PC-9 (cell line): ENCODE measurements around the gene RASSF9. TPM values are rescaled to one million over a fixed set of nuclear protein-coding genes. Genes with fewer than 3 reads are reported as not detected.

Experiments used
- BruUV-seq: library from RNA; stranded (reverse); fragments of 400-500 nt; replicated peaks from 2 replicates; lab custom pipeline; 2021; lab: Mats Ljungman, UMichigan
- CTCF ChIA-PET: fragments of 300-600 bp; sonication (Branson Sonifier 250); formaldehyde crosslinking; loops from one replicate; lab custom pipeline; 2022; ENCODE audit warnings: antibody characterized with exemption; lab: Charles Lee
- POLR2A ChIA-PET: fragments of 300-600 bp; sonication (Branson Sonifier 250); formaldehyde crosslinking; loops from one replicate; lab custom pipeline; 2022; ENCODE audit warnings: antibody characterized with exemption; ENCODE audit not compliant: unreplicated experiment; lab: Charles Lee
- DNase-seq, 2 experiments: peaks; one replicate each; pipeline versions ENCODE4 v3.0.0 to v3.0.0-alpha.2; 2015 to 2022; ENCODE audit warnings: mixed read lengths in 1 of 2
- H2AFZ ChIP-seq: fragments of 200-600 bp; sonication (generic); 2 replicates; pipeline ENCODE4 v1.8.1; 2017; ENCODE audit warnings: antibody characterized with exemption
- H3F3A ChIP-seq: fragments of 200-600 bp; sonication (generic); 2 replicates; pipeline ENCODE4 v1.8.1; 2017; ENCODE audit warnings: antibody characterized with exemption, mild to moderate bottlenecking, low read depth; ENCODE audit not compliant: insufficient read depth
- H3K27ac ChIP-seq: fragments of 200-600 bp; sonication (generic); 2 replicates; pipeline ENCODE4 v1.6.1; 2016; ENCODE audit warnings: mixed run types
- H3K27me3 ChIP-seq: fragments of 200-600 bp; sonication (generic); 2 replicates; pipeline ENCODE4 v1.6.1; 2016; ENCODE audit warnings: low read depth, mixed run types; ENCODE audit not compliant: insufficient read depth
- H3K36me3 ChIP-seq: fragments of 200-600 bp; sonication (generic); 2 replicates; pipeline ENCODE4 v1.6.1; 2016; ENCODE audit warnings: low read depth, mixed run types
- H3K4me1 ChIP-seq: fragments of 200-600 bp; sonication (generic); replicated peaks from 2 replicates; pipeline ENCODE4 v1.6.1; 2016; ENCODE audit warnings: mixed run types; ENCODE audit not compliant: insufficient read depth
- H3K4me2 ChIP-seq: fragments of 200-600 bp; sonication (generic); 2 replicates; pipeline ENCODE4 v1.6.1; 2017; ENCODE audit warnings: mixed run types
- H3K4me3 ChIP-seq: fragments of 200-600 bp; sonication (generic); 2 replicates; pipeline ENCODE4 v1.6.1; 2016; ENCODE audit warnings: mixed run types
- H3K79me2 ChIP-seq: fragments of 200-600 bp; sonication (generic); 2 replicates; pipeline ENCODE4 v1.6.1; 2017; ENCODE audit warnings: low read depth, mixed run types
- H3K9me2 ChIP-seq: fragments of 200-600 bp; sonication (generic); 2 replicates; pipeline ENCODE4 v1.8.1; 2017; ENCODE audit warnings: mild to moderate bottlenecking; ENCODE audit not compliant: insufficient read depth
- H3K9me3 ChIP-seq: fragments of 200-600 bp; sonication (generic); 2 replicates; pipeline ENCODE4 v1.8.1; 2016; ENCODE audit warnings: low read depth; ENCODE audit not compliant: insufficient read depth
- H4K20me1 ChIP-seq: fragments of 200-600 bp; sonication (generic); 2 replicates; pipeline ENCODE4 v1.8.1; 2017; ENCODE audit not compliant: insufficient read depth
- EZH2 ChIP-seq: fragments of 200-600 bp; sonication (generic); IDR thresholded peaks from 2 replicates; pipeline ENCODE4 v1.8.0; 2017; ENCODE audit warnings: antibody characterized with exemption, low read depth
- intact Hi-C: fragments of 100-400 bp; cut with micrococcal nuclease; formaldehyde crosslinking; loops from one replicate; pipeline ENCODE4 v1.10.0; 2022; ENCODE audit not compliant: unreplicated experiment
- total RNA-seq: library from RNA; stranded (reverse); gene quantifications from 2 replicates; pipeline ENCODE4 v1.2.3, GENCODE V29; 2021
- TF ChIP-seq, protein P1 (sequence below): fragments of 200-600 bp; sonication (generic); conservative IDR thresholded peaks from 2 replicates; pipeline ENCODE4 v1.6.1; 2017; ENCODE audit warnings: mixed run types, antibody characterized with exemption, mild to moderate bottlenecking, moderate library complexity

Gene RASSF9
- total RNA-seq, 1 experiment from 2014 or later: 0.46 TPM

DNA sequence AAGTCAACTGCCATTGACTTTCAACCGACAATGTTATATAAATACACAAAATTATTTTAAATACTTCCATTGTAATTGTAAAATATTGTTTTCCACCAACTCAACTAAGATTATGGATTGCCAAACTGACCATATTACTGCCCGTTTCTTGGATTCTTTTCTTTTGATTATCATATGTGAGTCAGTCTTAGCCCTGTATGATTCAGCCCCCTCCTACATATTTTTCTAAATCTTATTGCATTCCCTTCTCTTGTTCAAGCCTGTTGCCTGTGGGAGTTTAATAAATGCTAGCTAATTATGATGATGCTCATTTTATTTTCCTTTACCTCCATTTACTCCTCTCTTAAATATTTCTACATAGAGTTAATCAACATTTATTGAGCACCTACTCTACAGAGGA, 6.8 kb downstream of the RASSF9 start:
- Histone ChIP-seq H3F3A (no peaks in the 10 kb centered on the region), H4K20me1 (no peaks in the 10 kb centered on the region), H3K36me3 (no peaks in the 10 kb centered on the region), H3K27me3 (no peaks in the 10 kb centered on the region), H3K9me2 (no peaks in the 10 kb centered on the region), H3K4me1 (no peaks in the 10 kb centered on the region), H3K27ac (no peak overlapping the region), H3K4me2 (no peak overlapping the region), H3K9me3 (no peaks in the 10 kb centered on the region; the same call in 1 of the 2 replicates), H2AFZ (no peak overlapping the region), H3K79me2 (no peaks in the 10 kb centered on the region), H3K4me3 (no peak overlapping the region)
- intact Hi-C loops: no loop called here
- no peak for DNase-seq
- BruUV-seq: no TSS peak
- TF ChIP-seq, protein P1, sequence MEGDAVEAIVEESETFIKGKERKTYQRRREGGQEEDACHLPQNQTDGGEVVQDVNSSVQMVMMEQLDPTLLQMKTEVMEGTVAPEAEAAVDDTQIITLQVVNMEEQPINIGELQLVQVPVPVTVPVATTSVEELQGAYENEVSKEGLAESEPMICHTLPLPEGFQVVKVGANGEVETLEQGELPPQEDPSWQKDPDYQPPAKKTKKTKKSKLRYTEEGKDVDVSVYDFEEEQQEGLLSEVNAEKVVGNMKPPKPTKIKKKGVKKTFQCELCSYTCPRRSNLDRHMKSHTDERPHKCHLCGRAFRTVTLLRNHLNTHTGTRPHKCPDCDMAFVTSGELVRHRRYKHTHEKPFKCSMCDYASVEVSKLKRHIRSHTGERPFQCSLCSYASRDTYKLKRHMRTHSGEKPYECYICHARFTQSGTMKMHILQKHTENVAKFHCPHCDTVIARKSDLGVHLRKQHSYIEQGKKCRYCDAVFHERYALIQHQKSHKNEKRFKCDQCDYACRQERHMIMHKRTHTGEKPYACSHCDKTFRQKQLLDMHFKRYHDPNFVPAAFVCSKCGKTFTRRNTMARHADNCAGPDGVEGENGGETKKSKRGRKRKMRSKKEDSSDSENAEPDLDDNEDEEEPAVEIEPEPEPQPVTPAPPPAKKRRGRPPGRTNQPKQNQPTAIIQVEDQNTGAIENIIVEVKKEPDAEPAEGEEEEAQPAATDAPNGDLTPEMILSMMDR: no peak
- TF ChIP-seq EZH2: no peak
- ChIA-PET POLR2A (no interaction called here), CTCF (no interaction called here)

GRCh38 chr12:85828576-85828975, 7.6 kb downstream of the RASSF9 start:
- CTCF ChIA-PET: no interaction called here
- Histone ChIP-seq H3K36me3 (no peaks in the 10 kb centered on the region), H3K4me2 (no peak overlapping the region), H3K27me3 (no peaks in the 10 kb centered on the region), H2AFZ (no peak overlapping the region), H3K27ac (no peak overlapping the region), H3K4me1 (peaks cover 7% of the 10 kb centered on the region), H3F3A (no peaks in the 10 kb centered on the region), H3K9me2 (no peaks in the 10 kb centered on the region), H3K79me2 (no peaks in the 10 kb centered on the region), H3K4me3 (no peak overlapping the region), H4K20me1 (no peaks in the 10 kb centered on the region), H3K9me3 (no peaks in the 10 kb centered on the region; the same call in 1 of the 2 replicates)
- intact Hi-C loops: no loop called here
- BruUV-seq: no TSS peak
- TF ChIP-seq, protein P1: no peak
- TF ChIP-seq EZH2: no peak
- POLR2A ChIA-PET: no interaction called here
- no peak for DNase-seq

- POLR2A ChIA-PET: no interaction called here
- no peaks in the 10 kb centered on the region for H3K9me2 ChIP-seq
- no TSS peak for BruUV-seq
- peaks cover 4% of the 10 kb centered on the region; the same call in 1 of the 2 replicates for H3F3A ChIP-seq
- H3K4me2 ChIP-seq: no peak overlapping the region
- H3K27me3 ChIP-seq: no peaks in the 10 kb centered on the region
- no peaks in the 10 kb centered on the region for H4K20me1 ChIP-seq
- H3K27ac ChIP-seq: no peak overlapping the region
- no peak overlapping the region for H2AFZ ChIP-seq
- no peak overlapping the region for H3K4me3 ChIP-seq
- TF ChIP-seq EZH2: no peak
- TF ChIP-seq, protein P1: no peak
- peaks cover 30% of the 10 kb centered on the region for H3K4me1 ChIP-seq
- intact Hi-C loops: no loop called here
- no peaks in the 10 kb centered on the region; the same call in 1 of the 2 replicates for H3K9me3 ChIP-seq
- CTCF ChIA-PET: no interaction called here
- H3K79me2 ChIP-seq: no peaks in the 10 kb centered on the region
- H3K36me3 ChIP-seq: no peaks in the 10 kb centered on the region
- no peak for DNase-seq
Observed at GRCh38 chr12:85825746-85826145, 10.5 kb downstream of the RASSF9 start.
